Small intestine (tissue), 7 donors: Measurements from ENCODE around the gene DAGLA. TPM values are rescaled to one million over a fixed set of nuclear protein-coding genes. Genes with fewer than 3 reads are reported as not detected.

Source experiments
- DNase-seq, 2 donors: peaks; one replicate each; pipeline versions ENCODE4 v3.0.0 to v3.0.0-alpha.2; 2013
- FAIRE-seq: peaks from 2 replicates; lab custom pipeline; 2012; peaks lifted over from hg19 to GRCh38; lab: Jason Lieb, UNC
- H3K27ac ChIP-seq, 3 donors: one replicate each; pipeline ENCODE4 v1.5.1; 2013; ENCODE audit warnings: low read length in 2 of 3, mild to moderate bottlenecking in 2 of 3, control low read depth in 1 of 3, inconsistent platforms in 1 of 3, low read depth in 1 of 3, moderate library complexity in 1 of 3
- H3K27me3 ChIP-seq, 3 donors: one replicate each; pipeline ENCODE4 v1.6.1; 2013; ENCODE audit warnings: low read length in 3 of 3, inconsistent platforms in 1 of 3; ENCODE audit not compliant: control insufficient read depth in 3 of 3, insufficient read depth in 3 of 3
- H3K36me3 ChIP-seq, 3 donors: one replicate each; pipeline ENCODE4 v1.6.1; 2013; ENCODE audit warnings: low read length in 3 of 3, inconsistent platforms in 1 of 3, low read depth in 1 of 3, mild to moderate bottlenecking in 1 of 3, moderate library complexity in 1 of 3; ENCODE audit not compliant: control insufficient read depth in 3 of 3, insufficient read depth in 2 of 3
- H3K4me1 ChIP-seq, 3 donors: one replicate each; pipeline ENCODE4 v1.6.1; 2013; ENCODE audit warnings: low read length in 2 of 3, inconsistent platforms in 1 of 3, low read depth in 1 of 3, mild to moderate bottlenecking in 1 of 3, moderate library complexity in 1 of 3; ENCODE audit not compliant: control insufficient read depth in 3 of 3, insufficient read depth in 2 of 3
- H3K4me3 ChIP-seq, 3 donors: one replicate each; pipeline ENCODE4 v1.5.1; 2013; ENCODE audit warnings: low read length in 3 of 3, control low read depth in 1 of 3, inconsistent platforms in 1 of 3, low read depth in 1 of 3, mild to moderate bottlenecking in 1 of 3, moderate library complexity in 1 of 3
- H3K9me3 ChIP-seq, 2 donors: one replicate each; pipeline ENCODE4 v1.6.1; 2013; ENCODE audit warnings: low read depth in 1 of 2, low read length in 1 of 2; ENCODE audit not compliant: control insufficient read depth in 2 of 2, insufficient read depth in 1 of 2
- WGBS, 3 donors: extraction: QIAGEN DNeasy Blood & Tissue Kit; methylation state at CpG; one replicate each; pipeline ENCODE4 v1.1.7; 2013; 5-methylcytosine and 5-hydroxymethylcytosine counted together
- polyA plus RNA-seq, 4 donors: library from polyadenylated mRNA; stranded (reverse) in 3 of 4; unstranded in 1 of 4; fragments of 200-250 nt in 3 of 4; fragments of 120-200 nt in 1 of 4; gene quantifications; one replicate each; pipeline versions ENCODE4 v1.2.1 to v1.2.3, GENCODE V29; 2013
- donor health status: healthy with polysubstance abuse.
- donor health status: control.
- donor health status: control.
- donor health status: Bipolar disorder and iron deficiency.
- donor health status: healthy.

Gene DAGLA
- polyA plus RNA-seq, 4 donors: 0.22 to 14.9 (median 3.8) TPM

GRCh38 chr11:61762223-61762615 lies 82.0 kb downstream of the DAGLA start:
- DNase-seq: no peak
- Histone ChIP-seq H3K4me3 (no peak overlapping the region), H3K9me3 (no peaks in the 10 kb centered on the region), H3K4me1 (peaks cover 0 to 58% (median 3%) of the 10 kb centered on the region in 3 donors), H3K36me3 (peaks cover 0 to 71% (median 0%) of the 10 kb centered on the region in 3 donors), H3K27me3 (no peaks in the 10 kb centered on the region), H3K27ac (no peak overlapping the region)
- 78 to 89% (median 78%) methylated on average over 9 to 10 of the region's 10 CpGs for WGBS, 3 donors
- FAIRE-seq: no peak

- Histone ChIP-seq H3K4me3 (no peak overlapping the region), H3K27me3 (no peaks in the 10 kb centered on the region), H3K4me1 (peaks cover 0 to 54% (median 2%) of the 10 kb centered on the region in 3 donors), H3K9me3 (no peaks in the 10 kb centered on the region), H3K36me3 (peaks cover 0 to 69% (median 0%) of the 10 kb centered on the region in 3 donors), H3K27ac (peak overlapping the region in 1 of 3 donors; percentile 18)
- DNase-seq (no peak), FAIRE-seq (no peak)
- WGBS, 3 donors: 49 to 85% (median 75%) methylated on average over 14 to 15 of the region's 15 CpGs
Measured at GRCh38 chr11:61762798-61763197, 82.6 kb downstream of the DAGLA start.

GRCh38 chr11:61763930-61764605 lies 83.9 kb downstream of the DAGLA start:
- FAIRE-seq (no peak), DNase-seq (no peak)
- WGBS, 3 donors: 76 to 77% (median 76%) methylated on average over 23 of the region's 23 CpGs
- Histone ChIP-seq H3K9me3 (no peaks in the 10 kb centered on the region), H3K36me3 (peaks cover 0 to 67% (median 0%) of the 10 kb centered on the region in 3 donors), H3K4me3 (no peak overlapping the region), H3K27ac (peak overlapping the region in 1 of 3 donors; percentile 67), H3K4me1 (peaks cover 0 to 55% (median 0%) of the 10 kb centered on the region in 3 donors), H3K27me3 (no peaks in the 10 kb centered on the region)

DNA sequence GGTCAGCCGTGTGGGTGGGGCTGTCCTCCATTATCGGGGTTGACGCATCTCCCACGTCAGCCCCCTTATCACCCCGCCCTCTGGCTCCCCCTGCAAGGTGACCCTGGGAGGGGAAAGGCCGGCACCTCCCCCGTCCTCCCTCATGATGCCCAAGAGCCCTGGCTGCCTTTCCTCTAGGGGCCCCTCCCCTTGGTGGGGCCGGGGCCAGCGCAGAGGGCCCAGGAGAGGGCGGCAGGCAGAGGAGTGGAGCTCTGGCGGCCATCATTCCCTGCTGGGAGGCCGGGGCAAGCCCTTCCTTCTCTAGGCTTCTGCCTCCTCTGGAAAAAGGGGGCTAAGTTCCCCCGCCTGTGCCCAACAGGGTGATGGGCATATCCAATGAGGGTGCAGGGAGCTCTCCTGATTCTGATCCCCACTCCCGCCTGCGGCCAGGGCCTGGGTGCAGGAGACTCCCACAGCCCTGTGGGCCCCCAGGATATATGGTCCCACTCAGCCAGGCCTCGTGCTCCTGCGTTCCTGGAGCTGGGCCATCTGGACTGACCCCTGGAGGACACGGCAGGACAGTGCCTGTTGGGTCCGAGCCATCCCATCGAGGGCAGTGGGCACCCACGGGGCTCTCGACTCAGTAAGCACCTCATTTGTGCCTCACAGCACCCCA lies 84.5 kb downstream of the DAGLA start:
- H3K27ac ChIP-seq: peak overlapping the region in 1 of 3 donors; percentile 67
- FAIRE-seq: no peak
- H3K4me1 ChIP-seq: peaks cover 0 to 62% (median 0%) of the 10 kb centered on the region in 3 donors
- no peaks in the 10 kb centered on the region for H3K27me3 ChIP-seq
- no peak overlapping the region for H3K4me3 ChIP-seq
- peaks cover 0 to 71% (median 0%) of the 10 kb centered on the region in 3 donors for H3K36me3 ChIP-seq
- DNase-seq: peak; percentile 46 to 64
- WGBS, 3 donors: 49 to 58% (median 54%) methylated on average over 20 to 22 of the region's 22 CpGs
- H3K9me3 ChIP-seq: no peaks in the 10 kb centered on the region

DNA sequence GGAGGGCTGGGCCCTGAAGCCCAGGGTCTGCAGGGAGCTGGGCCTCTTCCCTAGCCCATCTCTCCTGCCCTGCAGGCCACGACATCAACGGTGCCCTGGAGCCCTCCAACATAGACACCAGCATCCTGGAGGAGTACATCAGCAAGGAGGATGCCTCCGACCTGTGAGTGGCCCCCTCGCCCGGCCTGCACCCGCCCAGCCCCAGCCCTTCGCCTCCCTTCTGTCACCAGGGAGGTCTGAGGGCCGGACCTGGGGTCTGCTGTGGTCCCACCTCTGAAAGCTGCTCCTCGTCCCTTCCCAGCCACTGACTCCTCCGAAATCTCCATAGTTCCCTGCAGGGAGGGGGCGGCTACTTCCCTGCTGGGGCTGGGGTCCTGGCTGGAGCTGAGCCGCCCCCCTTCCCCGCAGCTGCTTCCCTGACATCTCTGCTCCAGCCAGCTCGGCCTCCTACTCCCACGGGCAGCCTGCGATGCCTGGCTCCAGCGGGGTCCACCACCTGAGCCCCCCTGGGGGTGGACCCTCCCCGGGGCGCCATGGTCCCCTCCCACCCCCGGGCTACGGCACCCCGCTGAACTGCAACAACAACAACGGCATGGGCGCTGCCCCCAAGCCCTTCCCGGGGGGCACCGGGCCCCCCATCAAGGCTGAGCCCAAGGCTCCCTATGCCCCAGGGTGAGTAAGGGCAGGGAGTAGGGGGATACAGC lies 85.5 kb downstream of the DAGLA start:
- 84 to 90% (median 85%) methylated on average over 18 to 26 of the region's 26 CpGs for WGBS, 3 donors
- H3K4me3 ChIP-seq: no peak overlapping the region
- no peaks in the 10 kb centered on the region for H3K9me3 ChIP-seq
- no peak for DNase-seq
- FAIRE-seq: no peak
- H3K27ac ChIP-seq: peak overlapping the region in 1 of 3 donors; percentile 67
- peaks cover 0 to 65% (median 0%) of the 10 kb centered on the region in 3 donors for H3K4me1 ChIP-seq
- H3K27me3 ChIP-seq: no peaks in the 10 kb centered on the region
- peaks cover 0 to 70% (median 0%) of the 10 kb centered on the region in 3 donors for H3K36me3 ChIP-seq

DNA sequence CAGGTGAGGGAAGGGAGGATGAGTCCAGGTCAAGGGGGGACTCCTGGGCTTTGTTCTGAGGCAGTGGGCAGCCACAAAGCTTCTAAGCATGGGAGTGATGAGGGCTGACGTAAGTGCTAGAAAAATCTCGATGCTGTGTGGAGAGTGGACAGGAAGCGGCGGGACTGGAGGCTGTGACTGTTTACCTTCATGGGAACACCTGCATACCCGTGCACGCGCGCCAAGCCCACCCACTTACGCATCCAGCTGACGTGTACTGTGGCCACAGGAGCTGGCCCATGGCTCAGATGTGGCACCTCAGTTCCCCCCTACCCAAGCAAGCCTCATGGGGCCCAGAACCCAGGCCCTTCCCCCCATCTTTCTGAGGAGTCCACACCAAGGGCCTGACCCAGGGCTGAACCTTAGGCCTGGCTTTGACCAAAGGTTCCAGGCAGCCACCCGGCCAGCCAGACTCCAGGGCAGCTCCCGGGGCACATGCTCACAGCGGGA lies 86.2 kb downstream of the DAGLA start:
- 65 to 77% (median 70%) methylated on average over 13 of the region's 13 CpGs for WGBS, 3 donors
- H3K27ac ChIP-seq: peak overlapping the region in 1 of 3 donors; percentile 28
- H3K4me1 ChIP-seq: peaks cover 0 to 62% (median 0%) of the 10 kb centered on the region in 3 donors
- no peak for FAIRE-seq
- H3K4me3 ChIP-seq: no peak overlapping the region
- H3K9me3 ChIP-seq: no peaks in the 10 kb centered on the region
- DNase-seq: no peak
- H3K36me3 ChIP-seq: peaks cover 0 to 71% (median 0%) of the 10 kb centered on the region in 3 donors
- H3K27me3 ChIP-seq: no peaks in the 10 kb centered on the region

DNA sequence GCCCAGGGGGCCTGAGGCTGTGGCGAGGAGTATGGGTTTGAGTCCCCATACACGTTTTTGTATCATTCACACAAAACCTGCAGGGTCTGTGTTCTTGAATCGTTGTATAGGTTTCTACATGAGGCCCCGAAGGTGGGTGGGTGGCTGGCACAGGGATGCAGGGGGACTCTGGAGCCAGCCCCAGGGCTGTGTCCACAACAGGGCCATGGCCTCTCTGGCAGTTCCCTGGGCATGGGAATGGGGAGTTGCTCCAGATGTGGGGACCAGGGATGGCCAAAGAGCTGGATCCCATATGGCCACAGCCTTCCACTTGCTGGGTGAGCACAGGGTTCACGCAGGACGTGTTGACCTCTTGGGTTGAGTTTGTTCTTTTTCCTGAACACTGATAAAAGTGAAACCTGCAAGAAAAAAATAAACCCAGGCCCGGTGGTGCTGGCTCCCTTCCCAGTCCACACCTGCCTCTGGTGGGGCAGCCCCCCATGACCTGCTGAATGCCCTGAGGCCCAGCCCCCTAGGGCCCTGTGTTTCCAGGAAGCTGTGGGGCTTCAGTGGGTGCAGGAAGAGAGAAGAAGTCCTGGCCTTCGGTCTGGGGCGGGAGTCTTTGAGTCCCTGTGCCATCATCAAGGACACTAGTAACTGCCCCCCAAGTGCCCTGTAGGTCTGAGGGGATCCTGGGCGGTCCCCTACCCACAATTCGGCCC lies 88.3 kb downstream of the DAGLA start:
- DNase-seq (peak in 1 of 2 donors; percentile 58), FAIRE-seq (no peak)
- 47 to 58% (median 48%) methylated on average over 11 of the region's 11 CpGs for WGBS, 3 donors
- H3K4me3 ChIP-seq: peak overlapping the region in 1 of 3 donors; percentile 6
- H3K36me3 ChIP-seq: peaks cover 0 to 76% (median 0%) of the 10 kb centered on the region in 3 donors
- H3K9me3 ChIP-seq: no peaks in the 10 kb centered on the region
- no peaks in the 10 kb centered on the region for H3K27me3 ChIP-seq
- H3K27ac ChIP-seq: peak overlapping the region in 1 of 3 donors; percentile 75
- peaks cover 0 to 68% (median 0%) of the 10 kb centered on the region in 3 donors for H3K4me1 ChIP-seq
